ENCODE measurements around the gene ESR2. TPM values are rescaled to one million over a fixed set of nuclear protein-coding genes. Genes with fewer than 3 reads are reported as not detected.

Gene ESR2
- total RNA-seq, 1 donor from 2014 or later: 0.16 TPM

- no peaks in the 10 kb centered on the region for H3K9me3 ChIP-seq (ENCODE audit: insufficient read depth, low read depth, low read length)
- no peaks in the 10 kb centered on the region for H3K27me3 ChIP-seq (ENCODE audit: insufficient read depth, low read length)
- no peaks in the 10 kb centered on the region for H3K79me2 ChIP-seq (ENCODE audit: insufficient read depth, low read length)
- Mint-ChIP-seq H3K9me3 (ENCODE audit: unreplicated experiment) (no peaks in the 10 kb centered on the region), H3K4me1 (ENCODE audit: low read depth, unreplicated experiment) (peaks cover 4% of the 10 kb centered on the region), H3K4me3 (ENCODE audit: unreplicated experiment) (no peak overlapping the region), H3K27me3 (ENCODE audit: low read depth, unreplicated experiment) (no peaks in the 10 kb centered on the region), H3K36me3 (ENCODE audit: low read depth, unreplicated experiment) (no peaks in the 10 kb centered on the region), H3K27ac (ENCODE audit: unreplicated experiment) (no peak overlapping the region)
- peaks cover 6% of the 10 kb centered on the region for H3K4me1 ChIP-seq (ENCODE audit: insufficient read depth, low read length)
- H4K20me1 ChIP-seq (ENCODE audit: insufficient read depth, low read length): no peaks in the 10 kb centered on the region
- no peak for FAIRE-seq
- H2AFZ ChIP-seq (ENCODE audit: low read depth, low read length): no peak overlapping the region
- TF ChIP-seq EZH2 (IDR thresholded peaks at IDR 0.05; ENCODE audit: insufficient read depth, low read length): no peak
- TF ChIP-seq CTCF (IDR thresholded peaks at IDR 0.05; ENCODE audit: insufficient read depth, low read depth, low read length): no peak
- H3K36me3 ChIP-seq (ENCODE audit: insufficient read depth, low read length): no peaks in the 10 kb centered on the region
- no peak overlapping the region for H3K4me3 ChIP-seq (ENCODE audit: insufficient read depth, low read depth, low read length)
- no peak overlapping the region for H3K4me2 ChIP-seq (ENCODE audit: low read length)
- H3K27ac ChIP-seq (ENCODE audit: low read depth, low read length): no peak overlapping the region
- DNase-seq (ENCODE audit: low read depth): no peak
- H3K9ac ChIP-seq (ENCODE audit: low read length): no peak overlapping the region
These were observed 224.4 kb downstream of the ESR2 start for GRCh38 chr14:64069634-64070359.

- Mint-ChIP-seq H3K36me3 (ENCODE audit: low read depth, unreplicated experiment) (no peaks in the 10 kb centered on the region), H3K9me3 (ENCODE audit: unreplicated experiment) (no peaks in the 10 kb centered on the region), H3K4me1 (ENCODE audit: low read depth, unreplicated experiment) (peaks cover 3% of the 10 kb centered on the region), H3K27ac (ENCODE audit: unreplicated experiment) (no peak overlapping the region), H3K27me3 (ENCODE audit: low read depth, unreplicated experiment) (no peaks in the 10 kb centered on the region), H3K4me3 (ENCODE audit: unreplicated experiment) (no peak overlapping the region)
- no peak for FAIRE-seq
- Histone ChIP-seq H3K9ac (ENCODE audit: low read length) (no peak overlapping the region), H3K4me3 (ENCODE audit: insufficient read depth, low read depth, low read length) (no peak overlapping the region), H3K4me1 (ENCODE audit: insufficient read depth, low read length) (no peaks in the 10 kb centered on the region), H4K20me1 (ENCODE audit: insufficient read depth, low read length) (no peaks in the 10 kb centered on the region), H3K4me2 (ENCODE audit: low read length) (no peak overlapping the region), H3K27ac (ENCODE audit: low read depth, low read length) (no peak overlapping the region), H3K36me3 (ENCODE audit: insufficient read depth, low read length) (no peaks in the 10 kb centered on the region), H2AFZ (ENCODE audit: low read depth, low read length) (no peak overlapping the region), H3K79me2 (ENCODE audit: insufficient read depth, low read length) (no peaks in the 10 kb centered on the region), H3K27me3 (ENCODE audit: insufficient read depth, low read length) (no peaks in the 10 kb centered on the region), H3K9me3 (ENCODE audit: insufficient read depth, low read depth, low read length) (no peaks in the 10 kb centered on the region)
- no peak for DNase-seq (ENCODE audit: low read depth)
- TF ChIP-seq EZH2 (IDR thresholded peaks at IDR 0.05; ENCODE audit: insufficient read depth, low read length): no peak
- TF ChIP-seq CTCF (IDR thresholded peaks at IDR 0.05; ENCODE audit: insufficient read depth, low read depth, low read length): no peak
These were observed 229.7 kb downstream of the ESR2 start for GRCh38 chr14:64064447-64064846.

- Histone ChIP-seq H3K27me3 (ENCODE audit: insufficient read depth, low read length) (no peaks in the 10 kb centered on the region), H3K4me3 (ENCODE audit: insufficient read depth, low read depth, low read length) (no peak overlapping the region), H3K36me3 (ENCODE audit: insufficient read depth, low read length) (no peaks in the 10 kb centered on the region), H3K4me1 (ENCODE audit: insufficient read depth, low read length) (no peaks in the 10 kb centered on the region), H3K9ac (ENCODE audit: low read length) (no peak overlapping the region), H3K9me3 (ENCODE audit: insufficient read depth, low read depth, low read length) (no peaks in the 10 kb centered on the region), H3K4me2 (ENCODE audit: low read length) (no peak overlapping the region), H2AFZ (ENCODE audit: low read depth, low read length) (no peak overlapping the region), H3K27ac (ENCODE audit: low read depth, low read length) (no peak overlapping the region), H3K79me2 (ENCODE audit: insufficient read depth, low read length) (no peaks in the 10 kb centered on the region), H4K20me1 (ENCODE audit: insufficient read depth, low read length) (no peaks in the 10 kb centered on the region)
- no peak overlapping the region for H3K4me3 Mint-ChIP-seq (ENCODE audit: unreplicated experiment)
- FAIRE-seq: no peak
- TF ChIP-seq EZH2 (IDR thresholded peaks at IDR 0.05; ENCODE audit: insufficient read depth, low read length) (no peak), CTCF (IDR thresholded peaks at IDR 0.05; ENCODE audit: insufficient read depth, low read depth, low read length) (no peak)
- no peak for DNase-seq (ENCODE audit: low read depth)
- no peaks in the 10 kb centered on the region for H3K36me3 Mint-ChIP-seq (ENCODE audit: low read depth, unreplicated experiment)
- H3K27ac Mint-ChIP-seq (ENCODE audit: unreplicated experiment): no peak overlapping the region
- no peaks in the 10 kb centered on the region for H3K9me3 Mint-ChIP-seq (ENCODE audit: unreplicated experiment)
- no peaks in the 10 kb centered on the region for H3K27me3 Mint-ChIP-seq (ENCODE audit: low read depth, unreplicated experiment)
- H3K4me1 Mint-ChIP-seq (ENCODE audit: low read depth, unreplicated experiment): peaks cover 3% of the 10 kb centered on the region
These were observed 231.6 kb downstream of the ESR2 start for GRCh38 chr14:64062381-64063115.

Measured in astrocyte (in vitro differentiated cells and primary cell).